Dendritic cell treated with granulocyte-macrophage colony-stimulating factor and Interleukin-4, amounts not matched to agents 40 ng/mL and 50 ng/mL, for 4 days (primary cell): ENCODE results near the gene RNASE11.

Source experiments
- H3K27ac Mint-ChIP-seq: one replicate; pipeline ENCODE4 v1.8.0; 2022; ENCODE audit warnings: mild to moderate bottlenecking, mixed read lengths
- H3K27me3 Mint-ChIP-seq: one replicate; pipeline ENCODE4 v1.8.0; 2022; ENCODE audit warnings: mild to moderate bottlenecking, mixed read lengths
- H3K36me3 Mint-ChIP-seq: one replicate; pipeline ENCODE4 v1.8.0; 2022; ENCODE audit warnings: low read depth, mixed read lengths
- H3K4me1 Mint-ChIP-seq: one replicate; pipeline ENCODE4 v1.8.0; 2022; ENCODE audit warnings: low read depth, mixed read lengths
- H3K4me3 Mint-ChIP-seq: one replicate; pipeline ENCODE4 v1.8.0; 2022; ENCODE audit warnings: mild to moderate bottlenecking, moderate library complexity, mixed read lengths
- H3K9me3 Mint-ChIP-seq: one replicate; pipeline ENCODE4 v1.8.0; 2022; ENCODE audit warnings: mixed read lengths
- intact Hi-C: fragments of 100-400 bp; cut with micrococcal nuclease; formaldehyde crosslinking; loops from one replicate; pipeline ENCODE4 v1.15.0; 2022

The RNASE11 gene

DNA sequence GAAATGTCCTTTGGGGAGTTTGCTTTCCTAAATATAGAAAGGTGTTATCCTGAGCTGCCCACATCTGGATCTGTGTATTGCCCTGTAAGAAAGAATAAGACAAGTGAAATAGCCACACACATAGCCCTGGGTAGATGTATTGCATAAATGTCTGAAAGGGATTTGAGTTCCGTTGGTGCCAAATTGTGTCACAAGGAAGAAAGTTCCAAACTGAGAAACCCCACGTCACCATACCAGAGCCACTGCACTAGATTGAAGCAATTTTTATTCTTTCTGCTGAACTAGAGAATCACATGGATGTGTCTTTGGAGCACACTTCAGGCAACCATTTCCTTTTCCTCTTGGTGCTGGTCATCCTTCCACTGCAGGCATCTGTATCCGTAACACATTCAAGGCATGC, 32.0 kb downstream of the RNASE11 start:
- intact Hi-C loops: no loop called here
- Mint-ChIP-seq H3K36me3 (no peaks in the 10 kb centered on the region), H3K27me3 (peaks cover 1% of the 10 kb centered on the region), H3K27ac (no peak overlapping the region), H3K9me3 (no peaks in the 10 kb centered on the region), H3K4me3 (no peak overlapping the region), H3K4me1 (peaks cover 12% of the 10 kb centered on the region)

DNA sequence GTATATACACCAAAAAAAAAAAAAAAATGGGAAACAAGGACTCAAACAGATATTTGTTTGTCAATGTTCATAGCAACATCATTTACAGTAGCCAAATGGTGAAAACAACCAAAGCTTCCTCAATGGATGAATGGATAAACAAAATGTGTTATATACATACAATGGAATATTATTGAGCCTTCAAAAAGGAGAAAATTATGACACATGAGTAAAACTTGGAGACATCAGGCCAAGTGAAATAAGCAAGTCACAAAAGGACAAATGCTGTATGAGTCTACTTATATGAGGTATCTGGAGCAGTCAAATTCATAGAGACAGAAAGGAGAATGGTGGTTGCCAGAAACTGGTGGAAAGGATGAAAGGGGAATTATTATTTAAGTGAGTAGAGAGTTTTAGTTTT, 34.8 kb downstream of the RNASE11 start:
- no peak overlapping the region for H3K27ac Mint-ChIP-seq
- intact Hi-C loops: no loop called here
- H3K9me3 Mint-ChIP-seq: no peaks in the 10 kb centered on the region
- peaks cover 13% of the 10 kb centered on the region for H3K4me1 Mint-ChIP-seq
- peaks cover 1% of the 10 kb centered on the region for H3K27me3 Mint-ChIP-seq
- H3K36me3 Mint-ChIP-seq: no peaks in the 10 kb centered on the region
- no peak overlapping the region for H3K4me3 Mint-ChIP-seq

DNA sequence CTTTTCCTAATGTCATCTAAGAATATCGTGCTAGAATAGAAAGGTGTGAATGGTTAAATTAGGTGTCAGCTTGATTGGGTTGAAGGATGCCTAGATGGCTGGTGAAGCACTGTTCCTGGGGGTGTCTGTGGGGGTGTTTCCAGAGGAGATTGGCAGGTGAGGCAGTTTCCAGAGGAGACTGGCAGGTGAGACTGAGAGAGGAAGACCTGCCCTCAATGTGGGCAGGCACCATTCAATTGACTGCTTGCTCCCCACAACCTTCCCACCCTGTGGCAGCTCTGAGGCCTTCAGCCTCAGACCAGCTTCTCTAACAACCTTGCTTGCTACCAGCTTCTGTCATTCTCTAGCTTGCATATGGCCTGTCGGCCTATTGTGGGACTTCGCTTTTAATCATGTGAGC, 36.2 kb downstream of the RNASE11 start:
- Mint-ChIP-seq H3K4me1 (peaks cover 7% of the 10 kb centered on the region), H3K9me3 (no peaks in the 10 kb centered on the region), H3K36me3 (no peaks in the 10 kb centered on the region), H3K27me3 (peaks cover 1% of the 10 kb centered on the region), H3K27ac (no peak overlapping the region), H3K4me3 (no peak overlapping the region)
- intact Hi-C loops: no loop called here

DNA sequence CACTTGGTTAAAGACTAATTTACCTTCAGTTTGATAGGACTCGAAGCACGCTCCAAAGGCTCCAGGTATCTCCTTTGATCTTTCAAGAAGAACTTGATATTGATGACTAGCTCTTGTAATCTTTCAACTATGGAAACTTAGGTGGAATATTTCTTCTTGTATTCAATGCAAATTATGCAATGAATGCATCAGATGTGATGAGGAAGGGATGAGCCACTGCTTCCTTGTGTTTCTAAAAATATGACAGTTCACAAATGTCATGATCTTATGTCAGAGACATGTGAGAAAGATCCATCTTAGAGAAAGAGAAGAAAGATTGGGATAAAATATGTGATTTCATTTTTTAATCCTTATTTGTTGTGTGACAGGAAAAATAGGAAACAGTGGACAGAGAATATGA, 36.9 kb downstream of the RNASE11 start:
- Mint-ChIP-seq H3K27me3 (peaks cover 1% of the 10 kb centered on the region), H3K4me3 (no peak overlapping the region), H3K4me1 (peaks cover 6% of the 10 kb centered on the region), H3K27ac (no peak overlapping the region), H3K9me3 (no peaks in the 10 kb centered on the region), H3K36me3 (no peaks in the 10 kb centered on the region)
- intact Hi-C loops: no loop called here

DNA sequence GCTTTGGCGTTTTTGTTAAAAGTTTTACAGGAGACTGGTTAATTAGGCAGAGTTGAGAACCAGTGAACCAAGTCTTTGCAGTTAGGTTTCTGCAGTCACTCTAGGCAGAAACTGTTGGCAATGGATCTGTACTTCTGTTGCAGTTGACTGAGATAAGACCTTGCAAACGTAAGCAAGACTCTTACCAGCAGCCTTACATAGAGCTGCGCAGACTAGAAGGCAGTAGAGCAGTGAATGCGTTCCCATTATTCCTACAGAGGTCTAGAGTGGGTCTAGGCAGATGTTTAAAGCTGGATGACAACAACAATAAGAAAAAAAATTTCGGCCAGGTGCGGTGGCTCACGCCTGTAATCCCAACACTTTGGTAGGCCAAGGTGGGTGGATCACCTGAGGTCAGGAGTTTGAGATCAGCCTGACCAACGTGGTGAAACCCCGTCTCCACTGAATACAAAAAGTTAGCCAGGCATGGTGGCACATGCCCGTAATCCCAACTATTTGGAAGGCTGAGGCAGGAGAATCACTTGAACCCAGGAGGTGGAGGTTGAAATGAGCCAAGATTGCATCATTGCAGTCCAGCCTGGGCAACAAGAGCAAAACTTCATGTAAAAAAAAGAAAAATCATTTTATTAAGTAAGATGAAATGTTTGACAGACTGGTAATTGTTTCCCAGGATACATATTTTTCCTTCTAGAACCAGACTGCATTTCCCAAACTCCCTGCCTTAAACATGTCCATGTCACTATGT, 39.2 kb downstream of the RNASE11 start:
- no peaks in the 10 kb centered on the region for H3K36me3 Mint-ChIP-seq
- intact Hi-C loops: no loop called here
- no peaks in the 10 kb centered on the region for H3K9me3 Mint-ChIP-seq

DNA sequence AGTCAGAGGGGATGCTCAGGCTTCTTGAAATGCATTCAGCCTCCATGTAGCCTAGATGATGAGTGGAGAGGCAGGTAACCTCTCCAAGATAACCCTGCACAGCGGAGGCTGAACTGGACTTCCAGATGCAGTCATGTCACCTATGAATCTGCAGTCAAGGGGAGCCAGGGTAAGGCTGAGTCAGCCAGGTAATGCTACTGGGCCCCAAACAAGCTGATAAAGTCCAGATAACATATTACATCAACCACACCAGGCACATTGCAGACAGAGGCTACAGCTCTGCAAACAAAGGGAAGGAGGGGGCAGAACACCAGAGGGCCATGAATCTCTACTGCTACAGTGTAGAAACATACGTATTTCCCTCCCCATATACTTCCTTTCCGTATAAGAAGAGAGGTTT, 40.9 kb downstream of the RNASE11 start:
- H3K27ac Mint-ChIP-seq: no peak overlapping the region
- no peaks in the 10 kb centered on the region for H3K9me3 Mint-ChIP-seq
- H3K4me1 Mint-ChIP-seq: peaks cover 6% of the 10 kb centered on the region
- intact Hi-C loops: no loop called here
- no peak overlapping the region for H3K4me3 Mint-ChIP-seq
- H3K27me3 Mint-ChIP-seq: no peaks in the 10 kb centered on the region
- no peaks in the 10 kb centered on the region for H3K36me3 Mint-ChIP-seq

More for the DNA sequence above, 39.2 kb downstream of the RNASE11 start:
- Mint-ChIP-seq H3K27me3 (no peaks in the 10 kb centered on the region), H3K4me1 (peaks cover 6% of the 10 kb centered on the region), H3K4me3 (no peak overlapping the region), H3K27ac (no peak overlapping the region)

DNA sequence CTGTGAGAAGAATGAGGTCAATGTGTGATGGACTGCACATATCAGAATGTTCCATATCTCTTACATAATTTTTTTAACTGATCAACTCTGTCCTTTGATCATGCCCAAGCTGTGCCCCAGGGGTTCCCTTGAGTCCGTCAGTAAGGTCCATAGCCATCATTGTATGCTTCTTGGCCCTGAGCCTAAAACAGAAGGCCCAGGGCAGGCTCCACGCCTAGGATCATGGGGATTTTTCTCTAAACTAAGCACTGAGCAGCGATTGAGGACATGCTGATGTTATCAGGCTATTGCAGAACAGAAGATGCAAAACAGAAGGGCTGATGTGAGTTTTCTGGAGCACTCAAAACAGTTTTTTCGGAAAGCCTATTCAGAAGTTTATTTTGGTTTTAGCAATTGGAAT, 47.9 kb downstream of the RNASE11 start:
- Mint-ChIP-seq H3K27me3 (no peaks in the 10 kb centered on the region), H3K9me3 (no peaks in the 10 kb centered on the region), H3K27ac (no peak overlapping the region), H3K4me1 (no peaks in the 10 kb centered on the region), H3K4me3 (no peak overlapping the region), H3K36me3 (no peaks in the 10 kb centered on the region)
- intact Hi-C loops: no loop called here
